Measurements from ENCODE around the gene COPB2.

DNA sequence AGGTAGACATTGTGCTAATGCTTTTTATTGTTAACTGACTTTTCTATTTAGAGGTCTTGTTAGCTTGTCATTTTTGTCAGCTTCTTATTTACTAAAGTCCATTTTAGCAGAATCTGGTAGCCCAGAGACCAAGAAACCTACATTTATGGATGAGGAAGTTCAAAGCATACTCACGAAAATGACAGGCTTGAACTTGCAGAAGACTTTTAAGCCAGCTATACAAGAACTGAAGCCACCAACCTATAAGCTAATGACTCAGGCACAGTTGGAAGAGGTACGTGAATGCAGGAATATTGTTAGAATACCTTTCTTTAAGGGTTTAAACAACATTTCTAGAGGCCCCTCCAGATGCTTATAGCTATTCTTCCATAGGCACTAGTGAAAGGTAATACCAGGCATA is 42.7 kb downstream of the COPB2 start:
- no peak for TF ChIP-seq POLR2A (IDR thresholded peaks at IDR 0.05; ENCODE audit: low read depth, low read length)
- no peak for TF ChIP-seq CTCF (conservative IDR thresholded peaks at IDR 0.05; ENCODE audit: low read depth, low read length)
- TF ChIP-seq MAZ (IDR thresholded peaks at IDR 0.05; ENCODE audit: borderline replicate concordance, low read depth, low read length): no peak
- TF ChIP-seq RAD21 (IDR thresholded peaks at IDR 0.05; ENCODE audit: low read length): no peak
- TF ChIP-seq BHLHE40 (IDR thresholded peaks at IDR 0.05; ENCODE audit: low read depth, low read length): no peak
- TF ChIP-seq ELK1 (IDR thresholded peaks at IDR 0.05; ENCODE audit: borderline replicate concordance, low read depth, low read length): no peak
- TF ChIP-seq MAFK (IDR thresholded peaks at IDR 0.05; ENCODE audit: low read depth, low read length): no peak
